Embryonic facial prominence (tissue), 1 donor: ENCODE data around the gene R3HDML.

Experiments
- DNase-seq: peaks from one replicate; pipeline ENCODE4 v3.0.0-alpha.2; 2016; ENCODE audit errors: extremely low spot score

R3HDML gene

GRCh38 chr20:44364068-44364467 lies 27.2 kb downstream of the R3HDML start:
- no peak for DNase-seq

GRCh38 chr20:44364780-44365179 lies 27.9 kb downstream of the R3HDML start:
- DNase-seq: no peak

DNA sequence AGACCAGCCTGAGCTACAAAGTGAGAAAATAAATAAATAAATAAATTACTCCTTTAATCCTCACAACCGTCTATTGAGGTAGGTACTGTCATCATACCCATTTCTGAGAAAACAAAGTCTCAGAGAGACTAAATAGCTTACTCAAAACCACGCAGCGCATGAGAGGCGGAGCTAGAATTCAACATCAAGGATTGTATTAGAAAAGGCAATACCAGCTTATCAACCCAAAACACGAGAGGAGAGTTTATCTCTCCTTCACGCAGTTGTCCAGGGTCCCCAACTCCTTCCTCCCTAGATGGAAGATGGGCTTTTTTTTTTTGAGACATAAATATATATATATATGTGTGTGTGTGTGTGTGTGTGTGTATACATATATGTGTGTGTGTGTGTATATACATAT lies 30.9 kb downstream of the R3HDML start:
- DNase-seq: no peak

DNA sequence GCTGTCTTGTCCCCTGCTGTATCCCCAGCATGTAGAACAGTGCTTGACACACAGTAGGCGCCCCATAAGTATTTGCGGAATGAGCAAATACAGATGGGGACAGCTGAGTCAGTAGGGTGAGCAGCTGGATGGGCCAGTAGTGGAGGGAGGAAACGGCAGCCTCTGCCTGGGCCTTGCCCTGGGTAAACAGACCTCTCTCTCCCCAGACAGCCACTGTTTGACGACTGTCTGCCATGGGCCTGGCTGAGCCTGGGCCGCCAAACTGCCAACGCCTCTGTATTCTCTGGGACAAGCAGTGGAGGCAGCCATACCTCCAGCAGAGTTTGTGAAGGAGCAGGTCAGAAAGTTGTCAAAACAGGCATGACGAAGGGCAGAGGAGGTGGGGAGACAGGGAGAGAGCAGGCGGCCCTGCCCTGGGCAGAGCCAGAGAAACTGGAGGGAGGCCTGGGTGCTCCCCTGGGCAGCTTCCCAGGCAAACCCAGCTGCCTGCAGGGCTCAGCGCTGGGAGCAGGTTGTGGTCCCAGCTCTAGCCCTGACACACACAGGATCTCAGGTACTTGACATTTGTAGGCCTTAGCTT lies 33.9 kb downstream of the R3HDML start:
- no peak for DNase-seq

- no peak for DNase-seq
Observed at GRCh38 chr20:44382641-44383040, 45.8 kb downstream of the R3HDML start.

- no peak for DNase-seq
Observed at GRCh38 chr20:44384423-44385027, 47.7 kb downstream of the R3HDML start.

- DNase-seq: no peak
Observed at GRCh38 chr20:44388466-44389023, 51.7 kb downstream of the R3HDML start.

DNA sequence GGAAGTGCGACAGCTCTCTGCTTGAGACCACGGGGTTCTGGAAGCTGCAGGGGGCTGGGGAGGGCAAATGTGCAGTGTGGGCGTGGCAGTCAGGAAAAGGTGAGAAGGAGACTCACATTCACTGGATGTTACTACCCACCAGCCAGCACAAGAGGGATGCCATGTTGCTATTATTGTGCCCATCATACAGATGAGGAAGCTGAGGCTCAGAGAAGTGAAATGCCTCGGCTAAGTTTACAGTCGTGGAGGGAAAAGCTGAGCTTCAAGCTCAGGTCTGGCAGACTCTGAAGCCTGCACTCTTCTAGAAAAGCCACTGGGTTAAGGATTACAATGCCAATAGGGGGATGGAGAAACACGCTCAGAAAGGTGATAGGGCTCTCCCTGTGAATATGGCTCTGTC lies 53.0 kb downstream of the R3HDML start:
- DNase-seq: no peak

- DNase-seq: no peak
Observed at GRCh38 chr20:44390280-44390679, 53.4 kb downstream of the R3HDML start.

GRCh38 chr20:44392088-44392775 lies 55.4 kb downstream of the R3HDML start:
- DNase-seq: no peak

- DNase-seq: no peak
Observed at GRCh38 chr20:44392776-44393607, 56.1 kb downstream of the R3HDML start.

GRCh38 chr20:44393608-44394451 lies 57.0 kb downstream of the R3HDML start:
- no peak for DNase-seq

DNA sequence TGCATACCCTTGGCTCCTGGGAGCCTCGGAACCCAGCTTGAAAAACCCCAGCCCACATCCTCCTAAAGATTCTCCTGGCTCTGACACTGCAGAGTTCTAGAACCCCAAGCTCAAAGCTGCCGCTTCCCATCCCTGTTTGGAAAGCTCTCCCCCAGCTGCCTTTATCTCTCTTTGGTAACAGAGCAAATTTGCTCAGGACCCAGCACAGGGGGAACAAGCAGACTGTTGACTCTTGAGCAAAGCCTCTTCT lies 57.5 kb downstream of the R3HDML start:
- DNase-seq: no peak

DNA sequence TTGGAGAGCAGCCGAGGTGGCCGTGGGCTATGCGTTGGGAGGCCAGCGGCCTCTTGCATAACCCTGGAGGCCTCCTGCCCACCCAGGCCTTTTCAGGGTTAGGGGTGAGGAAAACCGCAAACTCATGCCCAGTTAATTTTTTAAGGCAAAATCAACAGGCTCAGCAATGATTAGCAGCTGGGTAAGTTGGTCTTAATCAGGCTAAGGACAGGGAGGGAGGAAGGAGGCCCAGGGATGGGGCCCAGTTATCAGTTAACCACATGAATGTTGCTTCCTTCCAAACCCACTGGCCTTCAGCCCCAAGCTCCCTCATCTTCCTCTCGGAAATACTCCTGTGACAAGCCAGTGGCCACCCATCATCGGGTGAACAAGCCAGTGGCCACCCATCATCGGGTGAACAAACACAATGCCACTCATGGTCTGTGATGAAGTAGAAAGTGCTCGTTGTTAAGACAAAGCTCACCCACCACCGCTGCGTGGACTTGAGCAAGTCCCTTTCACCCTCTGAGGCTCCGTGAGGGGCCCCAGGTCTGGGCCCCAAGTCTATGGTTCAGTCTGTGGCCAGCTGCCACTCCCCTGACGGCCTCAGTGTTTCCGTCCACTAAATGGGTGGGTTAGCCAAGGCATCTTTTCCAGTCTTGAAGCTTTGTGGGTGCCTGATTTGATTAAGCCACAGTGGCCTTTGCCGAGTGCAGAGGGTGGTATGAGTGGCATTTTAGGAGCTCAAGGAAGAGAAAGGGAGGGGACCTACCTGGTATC lies 58.0 kb downstream of the R3HDML start:
- DNase-seq: no peak

- no peak for DNase-seq
Observed at GRCh38 chr20:44395461-44396340, 58.9 kb downstream of the R3HDML start.

DNA sequence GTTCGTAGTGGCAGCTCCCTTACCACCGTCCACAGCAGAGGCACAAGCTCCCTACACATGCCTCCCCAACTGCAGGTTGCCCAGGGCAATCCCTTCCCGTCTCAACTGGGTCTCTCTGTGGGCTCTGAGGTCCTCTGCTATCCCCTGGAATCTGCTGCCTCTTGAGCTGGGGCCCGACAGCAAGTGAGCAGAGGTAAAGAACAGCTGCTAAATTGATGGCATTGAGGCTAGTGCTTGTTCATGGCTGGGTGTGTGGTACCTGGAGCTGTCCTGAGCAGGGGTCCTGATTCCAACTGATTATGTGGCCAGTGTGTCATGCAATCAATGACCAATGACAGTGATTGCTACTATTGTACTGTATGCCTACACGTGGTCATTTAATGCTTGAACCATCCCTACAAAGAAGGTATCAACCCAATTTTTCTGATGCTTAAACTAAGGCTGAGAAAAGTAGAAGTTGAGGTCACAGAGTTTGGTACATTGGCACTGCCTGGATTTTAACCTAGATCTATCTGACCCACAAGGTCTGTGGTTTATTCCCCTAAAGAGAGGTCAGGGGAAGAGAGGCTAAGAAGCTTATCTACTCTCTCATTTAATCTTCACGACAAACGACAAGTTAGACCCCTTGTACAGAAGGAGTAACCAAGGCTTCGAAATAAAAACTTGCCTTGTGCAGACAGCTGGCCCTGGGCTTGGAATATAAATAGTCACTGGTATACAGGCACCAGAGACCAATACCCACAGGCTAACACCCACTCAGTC lies 59.7 kb downstream of the R3HDML start:
- no peak for DNase-seq

- DNase-seq: no peak
Observed at GRCh38 chr20:44398335-44398734, 61.5 kb downstream of the R3HDML start.

DNA sequence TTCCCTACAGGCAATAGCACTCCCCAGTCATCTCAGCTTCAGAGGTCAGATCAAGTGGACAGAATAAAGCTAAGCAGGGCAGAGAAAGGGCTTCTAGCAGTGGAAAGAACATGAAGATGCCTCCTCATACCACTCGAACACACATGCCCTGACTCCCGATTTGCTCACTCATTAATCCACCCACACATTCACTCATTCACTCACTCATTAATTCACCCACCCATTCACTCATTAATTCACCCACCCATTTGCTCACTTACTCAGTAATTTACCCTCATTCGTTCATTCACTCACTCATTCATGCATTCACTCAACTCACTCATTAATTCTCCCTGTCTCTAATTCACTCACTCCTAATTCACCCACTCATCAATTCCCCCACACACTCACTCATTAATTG lies 62.6 kb downstream of the R3HDML start:
- DNase-seq: no peak

DNA sequence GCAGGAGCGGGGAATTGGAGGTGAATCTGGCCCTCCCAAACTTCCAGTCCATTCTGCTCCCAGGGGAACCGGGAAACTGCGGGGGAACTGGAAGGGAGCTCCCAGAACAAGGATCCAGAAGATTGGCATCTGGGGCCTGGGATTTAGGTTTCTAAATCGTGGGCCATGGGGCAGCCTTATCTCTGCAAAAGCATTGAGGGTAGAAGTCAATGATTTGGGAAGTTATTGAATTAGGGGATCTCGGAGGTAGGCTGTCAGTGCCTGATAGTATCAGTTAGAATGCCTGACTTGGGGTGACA lies 63.8 kb downstream of the R3HDML start:
- DNase-seq: no peak
